LNCAP (cell line): ENCODE data around the gene PLCZ1.

Source experiments
- TF ChIP-seq, protein P1 (sequence below): fragments of 450-650 bp; IDR thresholded peaks from 2 replicates; pipeline ENCODE4 v1.5.1; 2017; ENCODE audit warnings: mild to moderate bottlenecking

The PLCZ1 gene

DNA sequence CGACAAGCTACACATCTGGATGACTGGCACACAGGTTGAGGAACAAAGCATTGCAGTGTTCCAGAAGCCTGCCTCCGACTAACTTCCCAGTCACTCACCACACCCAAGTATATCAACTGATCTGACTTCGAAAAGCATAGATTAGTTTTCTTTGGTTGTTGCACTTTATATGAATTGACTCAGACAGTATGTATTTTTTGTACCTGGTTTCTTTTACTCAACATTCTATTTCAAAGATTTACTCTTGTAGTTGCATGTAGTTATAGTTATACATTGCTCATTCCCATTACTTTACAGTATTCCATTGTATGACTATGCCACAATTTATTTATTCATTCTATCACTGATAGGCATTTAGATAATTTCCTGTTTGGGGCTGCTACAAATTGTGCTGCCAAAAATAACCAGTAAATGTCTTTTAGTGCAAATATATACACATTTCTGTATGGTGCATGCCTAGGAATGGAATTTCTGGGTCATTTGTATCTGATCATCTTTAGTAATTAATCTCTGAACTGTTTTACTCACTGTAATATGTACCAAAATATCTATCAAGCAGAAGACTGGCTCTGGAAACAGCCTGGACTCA is 17.8 kb downstream of the PLCZ1 start:
- TF ChIP-seq, protein P1, sequence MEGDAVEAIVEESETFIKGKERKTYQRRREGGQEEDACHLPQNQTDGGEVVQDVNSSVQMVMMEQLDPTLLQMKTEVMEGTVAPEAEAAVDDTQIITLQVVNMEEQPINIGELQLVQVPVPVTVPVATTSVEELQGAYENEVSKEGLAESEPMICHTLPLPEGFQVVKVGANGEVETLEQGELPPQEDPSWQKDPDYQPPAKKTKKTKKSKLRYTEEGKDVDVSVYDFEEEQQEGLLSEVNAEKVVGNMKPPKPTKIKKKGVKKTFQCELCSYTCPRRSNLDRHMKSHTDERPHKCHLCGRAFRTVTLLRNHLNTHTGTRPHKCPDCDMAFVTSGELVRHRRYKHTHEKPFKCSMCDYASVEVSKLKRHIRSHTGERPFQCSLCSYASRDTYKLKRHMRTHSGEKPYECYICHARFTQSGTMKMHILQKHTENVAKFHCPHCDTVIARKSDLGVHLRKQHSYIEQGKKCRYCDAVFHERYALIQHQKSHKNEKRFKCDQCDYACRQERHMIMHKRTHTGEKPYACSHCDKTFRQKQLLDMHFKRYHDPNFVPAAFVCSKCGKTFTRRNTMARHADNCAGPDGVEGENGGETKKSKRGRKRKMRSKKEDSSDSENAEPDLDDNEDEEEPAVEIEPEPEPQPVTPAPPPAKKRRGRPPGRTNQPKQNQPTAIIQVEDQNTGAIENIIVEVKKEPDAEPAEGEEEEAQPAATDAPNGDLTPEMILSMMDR, result no peak

DNA sequence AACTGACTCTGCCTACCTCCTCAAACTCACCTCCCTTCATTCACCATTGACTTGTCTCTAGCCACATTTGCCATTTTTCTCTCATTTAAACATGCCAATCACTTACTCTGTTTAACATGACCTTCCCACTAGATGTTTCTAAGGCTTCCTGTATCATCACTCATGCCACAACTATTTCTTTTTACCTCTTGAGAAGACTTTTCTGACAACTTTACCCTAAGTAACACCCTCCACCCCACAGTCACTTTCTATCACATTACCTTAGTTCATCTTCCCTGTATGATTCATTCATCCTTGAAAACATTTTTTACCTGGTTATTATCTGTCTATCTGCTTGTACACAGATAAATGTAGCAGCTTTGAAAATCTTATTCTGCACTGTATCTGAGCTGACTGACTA is 19.4 kb downstream of the PLCZ1 start:
- TF ChIP-seq, protein P1, result no peak

DNA sequence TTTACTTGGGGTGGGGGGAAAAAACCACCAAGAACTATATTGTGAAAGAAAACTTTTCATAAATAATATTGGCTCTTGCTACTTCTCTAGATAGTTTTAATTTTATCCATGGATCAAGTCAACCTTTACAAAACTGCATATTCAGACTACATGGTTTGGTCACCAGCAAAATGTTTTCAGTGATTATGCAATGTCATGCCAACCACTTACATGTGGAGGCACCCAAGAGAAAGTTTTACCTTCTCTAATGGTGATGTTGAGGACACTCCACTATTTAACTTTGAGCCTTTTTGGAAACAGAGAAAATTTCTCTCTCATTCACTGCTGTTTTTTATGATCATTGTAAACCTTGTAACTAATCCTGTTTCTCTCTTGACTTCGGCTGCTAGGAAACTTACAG is 21.6 kb downstream of the PLCZ1 start:
- TF ChIP-seq, protein P1, result no peak

DNA sequence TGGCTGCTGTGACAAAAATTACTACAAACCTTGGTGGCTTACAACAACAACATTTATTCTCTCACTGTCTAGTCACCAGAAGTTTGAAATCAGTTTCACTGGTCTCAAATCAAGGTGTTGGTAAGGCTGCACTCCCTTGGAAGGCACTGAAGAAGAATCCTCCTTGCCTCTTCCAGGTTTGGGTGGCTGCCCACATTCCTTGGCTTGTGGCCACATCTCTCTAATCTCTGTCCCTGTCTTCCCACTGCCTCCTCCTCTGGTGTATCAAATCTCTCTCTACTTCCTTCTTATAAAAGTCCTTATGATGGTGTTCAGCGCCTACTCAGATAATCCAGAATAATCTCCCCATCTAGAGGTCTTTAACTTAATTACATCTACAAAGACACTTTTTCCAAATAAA is 31.0 kb downstream of the PLCZ1 start:
- TF ChIP-seq, protein P1, result no peak

DNA sequence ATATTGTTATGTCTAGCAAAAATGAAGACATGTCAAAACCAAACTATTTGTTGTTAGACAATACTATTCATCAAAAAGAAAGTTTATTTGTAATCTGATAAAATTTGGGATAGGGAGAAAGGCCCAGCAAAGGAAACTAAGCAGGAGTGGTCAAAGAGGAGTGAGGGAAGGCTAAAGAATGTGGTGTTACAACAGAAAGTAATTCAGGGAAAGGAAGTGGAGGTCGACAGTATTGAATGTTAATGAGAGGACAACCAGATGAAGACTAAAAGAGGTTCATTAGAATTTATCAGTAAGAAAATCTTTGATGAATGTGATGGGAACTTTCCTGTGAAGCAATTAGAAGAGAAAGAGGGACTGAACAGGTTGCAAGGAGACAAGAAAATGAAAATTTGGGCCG is 33.9 kb downstream of the PLCZ1 start:
- TF ChIP-seq, protein P1, result no peak

DNA sequence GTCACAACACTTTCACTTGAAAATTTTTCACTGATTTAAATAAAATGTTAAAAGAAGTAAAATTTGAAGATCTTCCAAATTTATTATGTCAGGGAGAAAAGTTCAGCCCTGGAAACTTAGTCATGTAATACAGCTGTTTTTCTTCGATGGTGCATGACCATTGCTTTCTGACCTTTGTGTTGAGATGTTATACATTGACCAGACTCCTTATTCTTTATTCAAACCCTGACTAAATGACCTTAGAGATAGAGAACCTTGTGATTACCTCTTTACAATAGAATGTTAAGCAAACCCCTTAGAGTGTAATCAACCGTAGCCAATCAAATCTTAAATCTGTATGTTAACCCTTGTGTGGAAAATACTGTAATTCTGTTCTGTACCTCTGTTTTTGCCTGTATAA is 34.5 kb downstream of the PLCZ1 start:
- TF ChIP-seq, protein P1, result no peak

DNA sequence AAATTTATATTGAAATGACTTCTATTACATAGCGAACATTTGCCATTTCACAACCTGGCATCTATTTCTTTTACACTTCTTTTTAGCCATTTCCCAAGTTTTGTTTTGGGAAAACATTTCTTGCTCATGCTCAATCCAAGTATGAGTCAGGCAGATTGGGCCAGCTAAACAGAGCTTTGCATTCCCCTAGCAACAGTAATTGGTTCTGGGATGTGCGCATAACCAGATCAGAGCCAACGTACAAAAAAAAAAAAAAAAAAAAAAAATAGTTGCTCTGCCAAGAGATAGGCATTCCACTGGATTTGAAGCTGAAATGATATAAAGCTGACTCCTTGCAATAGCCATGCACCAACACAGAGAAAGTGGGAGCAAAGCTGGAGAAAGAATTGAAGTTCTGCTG is 37.5 kb downstream of the PLCZ1 start:
- TF ChIP-seq, protein P1, result no peak

DNA sequence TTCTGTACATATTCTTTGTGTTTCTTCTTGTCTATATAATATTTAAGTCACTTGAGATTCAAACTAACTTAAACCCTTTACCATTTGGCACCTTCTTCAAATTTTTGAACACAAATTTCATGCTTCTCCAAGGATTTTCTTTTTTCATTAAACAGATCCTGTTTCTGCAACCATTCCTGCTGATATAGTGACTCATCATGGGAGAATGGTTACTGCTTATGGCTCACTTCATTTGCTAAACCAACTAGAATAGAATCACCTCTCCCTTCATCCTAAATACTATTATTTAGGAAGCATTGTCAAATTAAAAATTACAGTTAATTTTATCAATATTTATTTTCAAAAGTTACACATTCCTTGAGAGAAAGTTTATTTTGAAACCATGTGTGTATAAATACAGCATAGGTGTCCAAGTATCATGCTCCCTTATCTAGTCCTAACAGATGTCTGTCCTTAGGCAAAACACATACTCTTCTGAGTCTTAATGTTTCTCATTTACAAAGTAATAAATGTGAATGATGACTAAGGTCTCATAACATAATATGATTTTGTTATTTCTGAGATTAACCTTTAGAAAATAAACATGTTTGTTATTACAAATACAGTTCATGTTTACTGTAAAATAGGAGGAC is 40.7 kb downstream of the PLCZ1 start:
- TF ChIP-seq, protein P1, result no peak
